ENCODE results near the gene JAG1.
"Not testable (repeated sequence)": the region's sequence is repeated elsewhere in the genome, so short reads cannot be mapped to it uniquely, and the experiment has no call there.

JAG1 gene

GRCh38 chr20:10637031-10637559 lies 36.7 kb downstream of the JAG1 start:
- DNase-seq (ENCODE audit: low read depth): no peak

GRCh38 chr20:10636326-10636818 lies 37.4 kb downstream of the JAG1 start:
- no peak for DNase-seq (ENCODE audit: low read depth)

- no peak for DNase-seq (ENCODE audit: low read depth)
Observed at GRCh38 chr20:10635476-10636208, 38.2 kb downstream of the JAG1 start.

GRCh38 chr20:10634683-10635411 lies 39.0 kb downstream of the JAG1 start:
- no peak for DNase-seq (ENCODE audit: low read depth)

- no peak for DNase-seq (ENCODE audit: low read depth)
Observed at GRCh38 chr20:10634211-10634610, 39.6 kb downstream of the JAG1 start.

GRCh38 chr20:10633718-10634117 lies 40.1 kb downstream of the JAG1 start:
- no peak for DNase-seq (ENCODE audit: low read depth)

- no peak for DNase-seq (ENCODE audit: low read depth)
Observed at GRCh38 chr20:10632721-10633509, 40.9 kb downstream of the JAG1 start.

GRCh38 chr20:10631126-10631525 lies 42.7 kb downstream of the JAG1 start:
- no peak for DNase-seq (ENCODE audit: low read depth)

GRCh38 chr20:10629946-10630650 lies 43.7 kb downstream of the JAG1 start:
- DNase-seq (ENCODE audit: low read depth): no peak

GRCh38 chr20:10626896-10627295 lies 46.9 kb downstream of the JAG1 start:
- DNase-seq (ENCODE audit: low read depth): no peak

- no peak for DNase-seq (ENCODE audit: low read depth)
Observed at GRCh38 chr20:10625641-10626040, 48.2 kb downstream of the JAG1 start.

GRCh38 chr20:10622657-10623418 lies 51.0 kb downstream of the JAG1 start:
- no peak for DNase-seq (ENCODE audit: low read depth)

- no peak for DNase-seq (ENCODE audit: low read depth)
Observed at GRCh38 chr20:10621149-10621548, 52.6 kb downstream of the JAG1 start.

GRCh38 chr20:10619427-10619826 lies 54.4 kb downstream of the JAG1 start:
- peak; percentile 78 for DNase-seq (ENCODE audit: low read depth)

- no peak for DNase-seq (ENCODE audit: low read depth)
Observed at GRCh38 chr20:10618611-10619245, 55.1 kb downstream of the JAG1 start.

GRCh38 chr20:10617549-10618133 lies 56.2 kb downstream of the JAG1 start:
- not testable (repeated sequence) for DNase-seq (ENCODE audit: low read depth)

- no peak for DNase-seq (ENCODE audit: low read depth)
Observed at GRCh38 chr20:10616212-10616611, 57.6 kb downstream of the JAG1 start.

- DNase-seq (ENCODE audit: low read depth): no peak
Observed at GRCh38 chr20:10613911-10614310, 59.9 kb downstream of the JAG1 start.

GRCh38 chr20:10613426-10613825 lies 60.4 kb downstream of the JAG1 start:
- not testable (repeated sequence) for DNase-seq (ENCODE audit: low read depth)

- no peak for DNase-seq (ENCODE audit: low read depth)
Observed at GRCh38 chr20:10611357-10611756, 62.4 kb downstream of the JAG1 start.

Measured in non-pigmented ciliary epithelial cell (primary cell).